Esophagus (tissue), 2 donors: ENCODE measurements around the gene KRTAP4-2. TPM values are rescaled to one million over a fixed set of nuclear protein-coding genes. Genes with fewer than 3 reads are reported as not detected.
"Not testable (repeated sequence)": the region's sequence is repeated elsewhere in the genome, so short reads cannot be mapped to it uniquely, and the experiment has no call there.

Experiments
- H3K27ac ChIP-seq, 2 donors: one replicate each; pipeline ENCODE4 v1.5.1; 2013; ENCODE audit warnings: low read depth in 2 of 2, mild to moderate bottlenecking in 2 of 2, inconsistent platforms in 1 of 2, low read length in 1 of 2, moderate library complexity in 1 of 2
- H3K27me3 ChIP-seq, 2 donors: one replicate each; pipeline ENCODE4 v1.6.1; 2013; ENCODE audit warnings: low read length in 2 of 2, control low read depth in 1 of 2, mild to moderate bottlenecking in 1 of 2; ENCODE audit not compliant: insufficient read depth in 2 of 2, control insufficient read depth in 1 of 2
- H3K36me3 ChIP-seq, 2 donors: one replicate each; pipeline ENCODE4 v1.6.1; 2013; ENCODE audit warnings: low read length in 1 of 2; ENCODE audit not compliant: control insufficient read depth in 2 of 2, insufficient read depth in 2 of 2
- H3K4me1 ChIP-seq, 2 donors: one replicate each; pipeline ENCODE4 v1.6.1; 2013; ENCODE audit warnings: low read length in 1 of 2; ENCODE audit not compliant: control insufficient read depth in 2 of 2, insufficient read depth in 2 of 2
- H3K4me3 ChIP-seq, 2 donors: one replicate each; pipeline ENCODE4 v1.5.1; 2013; ENCODE audit warnings: low read length in 2 of 2, mild to moderate bottlenecking in 2 of 2, low read depth in 1 of 2, moderate library complexity in 1 of 2
- H3K9me3 ChIP-seq, 2 donors: one replicate each; pipeline ENCODE4 v1.6.1; 2013; ENCODE audit warnings: mild to moderate bottlenecking in 2 of 2, low read depth in 1 of 2, low read length in 1 of 2, moderate library complexity in 1 of 2; ENCODE audit not compliant: control insufficient read depth in 2 of 2, insufficient read depth in 1 of 2
- WGBS, 2 donors: extraction: QIAGEN DNeasy Blood & Tissue Kit; methylation state at CpG; one replicate each; pipeline ENCODE4 v1.1.7; 2013; 5-methylcytosine and 5-hydroxymethylcytosine counted together
- polyA plus RNA-seq, 2 donors: library from polyadenylated mRNA; stranded (reverse); fragments of 200-250 nt; gene quantifications; one replicate each; pipeline ENCODE4 v1.2.3, GENCODE V29; 2013
- donor health status: healthy with polysubstance abuse.
- donor health status: Bipolar disorder and iron deficiency.

KRTAP4-2 gene
- polyA plus RNA-seq = not detected

- Histone ChIP-seq H3K4me3 (no peak within 1 kb of the TSS), H3K9me3 (no peaks in the 10 kb centered on the region), H3K27ac (no peak within 1 kb of the TSS), H3K4me1 (no peaks in the 10 kb centered on the region), H3K36me3 (no peaks in the 10 kb centered on the region), H3K27me3 (peaks cover 0 to 3% of the 10 kb centered on the region in 2 donors)
- 90 to 96% methylated on average over 7 of the region's 7 CpGs for WGBS, 2 donors
These were observed at the start of gene KRTAP4-2 for GRCh38 chr17:41177727-41178271. Gene KRTAP4-2 (minus strand): TSS chr17:41178221. CDS start chr17:41178164, 57 bp downstream.

DNA sequence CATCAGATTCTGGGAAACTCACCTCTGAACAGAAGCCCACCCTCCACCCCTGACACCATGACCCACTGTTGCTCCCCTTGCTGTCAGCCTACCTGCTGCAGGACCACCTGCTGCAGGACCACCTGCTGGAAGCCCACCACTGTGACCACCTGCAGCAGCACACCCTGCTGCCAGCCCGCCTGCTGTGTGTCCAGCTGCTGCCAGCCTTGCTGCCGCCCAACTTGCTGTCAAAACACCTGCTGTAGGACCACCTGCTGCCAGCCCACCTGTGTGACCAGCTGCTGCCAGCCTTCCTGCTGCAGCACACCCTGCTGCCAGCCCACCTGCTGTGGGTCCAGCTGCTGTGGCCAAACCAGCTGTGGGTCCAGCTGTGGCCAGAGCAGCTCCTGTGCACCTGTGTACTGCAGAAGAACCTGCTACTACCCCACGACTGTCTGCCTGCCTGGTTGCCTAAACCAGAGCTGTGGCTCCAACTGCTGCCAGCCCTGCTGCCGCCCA lies 48.6 kb upstream of the KRTAP4-2 start, which contains the start of gene KRTAP9-2:
TSS of gene KRTAP9-2 (plus strand) at position 51 of the 498 bp plus-strand sequence. CDS start at position 58, 7 bp downstream.
- not testable (repeated sequence) for H3K27ac ChIP-seq, H3K36me3 ChIP-seq, H3K4me1 ChIP-seq, H3K9me3 ChIP-seq, H3K4me3 ChIP-seq, H3K27me3 ChIP-seq
- 73 to 79% methylated on average over 2 to 3 of the region's 4 CpGs for WGBS, 2 donors

DNA sequence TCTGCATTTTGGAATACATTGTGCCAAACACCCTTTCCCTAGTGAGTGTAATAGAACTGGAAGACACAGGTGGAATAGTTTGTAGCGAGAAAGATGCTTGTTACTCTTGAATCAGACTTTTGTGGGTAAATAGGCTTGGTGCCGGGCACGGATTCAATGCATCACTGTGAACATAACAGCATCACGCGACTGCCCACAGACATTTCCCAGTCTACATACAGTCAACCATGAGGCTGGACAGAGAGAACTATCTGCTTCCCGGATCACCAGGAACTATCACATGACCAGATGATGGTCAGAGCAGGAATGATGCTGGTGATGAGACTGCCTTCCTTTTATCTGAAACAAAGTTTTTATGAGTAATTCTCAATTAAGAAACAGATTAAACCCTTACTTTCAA lies 48.0 kb upstream of the KRTAP4-2 start:
- Histone ChIP-seq H3K27me3 (no peaks in the 10 kb centered on the region), H3K27ac (no peak overlapping the region), H3K9me3 (no peaks in the 10 kb centered on the region), H3K4me1 (no peaks in the 10 kb centered on the region), H3K36me3 (no peaks in the 10 kb centered on the region), H3K4me3 (no peak overlapping the region)
- WGBS, 2 donors = 87 to 94% methylated on average over 6 of the region's 6 CpGs

- Histone ChIP-seq H3K9me3 (no peaks in the 10 kb centered on the region), H3K4me3 (no peak overlapping the region), H3K36me3 (no peaks in the 10 kb centered on the region), H3K27me3 (no peaks in the 10 kb centered on the region), H3K4me1 (no peaks in the 10 kb centered on the region), H3K27ac (no peak overlapping the region)
- 60 to 61% methylated on average over 2 of the region's 2 CpGs for WGBS, 2 donors
These were observed 45.8 kb upstream of the KRTAP4-2 start for GRCh38 chr17:41223821-41224220.

DNA sequence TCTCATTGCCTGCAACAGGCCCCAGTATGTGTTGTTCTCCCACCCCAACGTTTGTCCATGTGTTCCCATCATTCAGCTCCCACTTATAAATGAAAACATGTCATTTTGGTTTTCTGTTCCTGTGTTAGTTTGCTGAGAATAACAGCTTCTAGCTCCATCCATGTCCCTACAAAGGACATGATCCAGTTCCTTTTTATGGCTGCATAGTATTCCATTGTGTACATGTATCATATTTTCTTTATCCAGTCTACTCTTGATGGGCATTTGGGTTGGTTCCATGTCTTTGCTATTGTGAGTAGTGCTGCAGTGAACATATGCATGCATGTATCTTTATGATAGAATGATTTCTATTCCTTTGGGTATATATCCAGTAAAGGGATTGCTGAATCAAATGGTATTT lies 37.7 kb upstream of the KRTAP4-2 start:
- peaks cover 0 to 6% of the 10 kb centered on the region in 2 donors for H3K4me1 ChIP-seq
- H3K27ac ChIP-seq = no peak overlapping the region
- H3K9me3 ChIP-seq = no peaks in the 10 kb centered on the region
- peaks cover 0 to 4% of the 10 kb centered on the region in 2 donors for H3K27me3 ChIP-seq
- WGBS, 2 donors = 70 to 84% methylated on average over 1 of the region's 1 CpG
- H3K4me3 ChIP-seq = no peak overlapping the region
- no peaks in the 10 kb centered on the region for H3K36me3 ChIP-seq

DNA sequence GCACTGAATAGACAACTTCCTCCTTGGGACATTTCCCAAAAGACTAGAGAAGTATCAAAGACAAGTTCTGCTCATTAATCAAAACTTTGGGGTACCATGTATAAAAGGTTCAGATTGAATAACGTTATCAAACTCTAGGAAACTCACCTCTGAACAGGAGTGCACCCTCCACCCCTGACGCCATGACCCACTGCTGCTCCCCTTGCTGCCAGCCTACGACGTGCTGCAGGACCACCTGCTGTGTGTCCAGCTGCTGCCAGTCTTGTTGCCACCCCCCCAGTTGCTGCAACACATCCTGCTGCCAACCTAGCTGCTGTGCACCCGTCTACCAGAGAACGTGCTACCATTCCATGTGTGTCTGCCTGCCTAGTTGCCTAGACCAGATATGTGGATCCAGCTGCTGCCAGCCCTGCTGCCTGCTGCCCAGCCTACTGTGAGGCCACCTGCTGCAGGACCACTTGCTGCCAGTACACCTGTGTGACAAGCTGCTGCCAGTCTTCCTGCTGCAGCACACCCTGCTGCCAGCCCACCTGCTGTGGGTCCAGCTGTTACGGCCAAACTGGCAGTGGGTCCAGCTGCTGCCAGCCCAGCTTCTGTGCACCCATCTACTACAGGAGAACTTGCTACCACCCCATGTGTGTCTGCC lies 34.6 kb upstream of the KRTAP4-2 start:
- Histone ChIP-seq H3K27me3 (peaks cover 0 to 4% of the 10 kb centered on the region in 2 donors), H3K4me3 (no peak overlapping the region), H3K9me3 (no peaks in the 10 kb centered on the region), H3K4me1 (peaks cover 0 to 6% of the 10 kb centered on the region in 2 donors), H3K27ac (no peak overlapping the region), H3K36me3 (no peaks in the 10 kb centered on the region)
- WGBS, 2 donors = 65 to 76% methylated on average over 7 of the region's 7 CpGs

- Histone ChIP-seq H3K4me1 (peaks cover 0 to 6% of the 10 kb centered on the region in 2 donors), H3K4me3 (no peak overlapping the region), H3K27ac (no peak overlapping the region), H3K36me3 (no peaks in the 10 kb centered on the region), H3K27me3 (peaks cover 0 to 4% of the 10 kb centered on the region in 2 donors), H3K9me3 (no peaks in the 10 kb centered on the region)
- 32 to 36% methylated on average over 1 of the region's 1 CpG for WGBS, 2 donors
These were observed 33.9 kb upstream of the KRTAP4-2 start for GRCh38 chr17:41211845-41212466.

GRCh38 chr17:41199421-41200078 lies 21.5 kb upstream of the KRTAP4-2 start:
- Histone ChIP-seq H3K27ac (no peak overlapping the region), H3K4me3 (no peak overlapping the region), H3K36me3 (no peaks in the 10 kb centered on the region), H3K4me1 (no peaks in the 10 kb centered on the region), H3K9me3 (no peaks in the 10 kb centered on the region), H3K27me3 (no peaks in the 10 kb centered on the region)
- WGBS, 2 donors = 57 to 62% methylated on average over 5 of the region's 5 CpGs

GRCh38 chr17:41196068-41196467 lies 18.0 kb upstream of the KRTAP4-2 start:
- Histone ChIP-seq H3K27me3 (no peaks in the 10 kb centered on the region), H3K4me3 (no peak overlapping the region), H3K9me3 (no peaks in the 10 kb centered on the region), H3K4me1 (no peaks in the 10 kb centered on the region), H3K27ac (no peak overlapping the region), H3K36me3 (no peaks in the 10 kb centered on the region)
- WGBS, 2 donors = 34 to 51% methylated on average over 1 of the region's 1 CpG
